DMS153 treated with DMSO at 0.1 percent for 48 hours (cell line): Measurements from ENCODE around the gene TM6SF1.
"Not testable (repeated sequence)": the region's sequence is repeated elsewhere in the genome, so short reads cannot be mapped to it uniquely, and the experiment has no call there.

ENCODE experiments used
- DNase-seq: peaks from one replicate; lab custom pipeline; 2025; ENCODE audit not compliant: unreplicated experiment; lab: John Stamatoyannopoulos, UW

Gene TM6SF1

DNA sequence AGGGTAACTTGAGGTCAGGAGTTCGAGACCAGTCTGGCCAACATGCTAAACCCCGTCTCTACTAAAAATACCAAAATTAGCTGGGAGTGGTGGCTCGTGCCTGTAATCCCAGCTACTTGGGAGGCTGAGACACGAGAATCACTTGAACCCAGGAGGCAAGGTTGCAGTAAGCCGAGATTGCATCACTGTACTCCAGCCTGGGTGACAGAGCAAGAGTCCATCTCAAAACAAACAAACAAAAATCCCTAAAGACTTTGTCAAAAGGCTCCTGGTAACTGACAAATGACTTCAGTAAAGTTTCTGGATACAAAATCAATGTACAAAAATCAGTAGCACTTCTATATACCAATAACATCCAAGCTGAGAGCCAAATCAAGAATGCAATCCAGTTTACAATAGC is 62.1 kb downstream of the TM6SF1 start:
- not testable (repeated sequence) for DNase-seq

DNA sequence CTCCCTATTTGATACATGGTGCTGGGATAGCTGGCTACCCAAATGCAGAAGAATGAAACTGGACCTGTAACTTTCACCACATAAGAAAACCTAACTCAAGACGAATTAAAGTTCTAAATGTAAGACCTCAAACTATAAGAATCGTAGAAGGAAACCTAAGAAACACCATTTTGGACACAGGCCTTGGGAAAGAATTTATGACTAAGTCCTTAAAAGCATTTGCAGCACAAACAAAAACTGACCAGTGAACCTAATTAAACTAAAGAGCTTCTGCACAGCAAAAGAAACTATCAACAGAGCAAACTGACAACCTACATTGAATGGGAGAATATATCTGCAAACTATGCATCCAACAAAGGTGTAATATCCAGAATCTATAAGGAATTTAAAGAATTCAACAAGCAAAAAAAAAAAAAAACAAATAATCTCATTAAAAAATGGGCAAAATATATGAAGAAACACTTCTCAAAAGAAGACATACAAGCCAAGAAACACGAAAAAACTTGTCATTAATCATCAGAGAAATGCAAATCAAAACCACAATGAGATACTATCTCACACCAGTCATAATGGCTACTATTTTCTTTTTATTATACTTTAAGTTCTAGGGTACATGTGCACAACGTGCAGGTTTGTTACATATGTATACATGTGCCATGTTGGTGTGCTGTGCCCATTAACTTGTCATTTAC is 63.2 kb downstream of the TM6SF1 start:
- no peak for DNase-seq

DNA sequence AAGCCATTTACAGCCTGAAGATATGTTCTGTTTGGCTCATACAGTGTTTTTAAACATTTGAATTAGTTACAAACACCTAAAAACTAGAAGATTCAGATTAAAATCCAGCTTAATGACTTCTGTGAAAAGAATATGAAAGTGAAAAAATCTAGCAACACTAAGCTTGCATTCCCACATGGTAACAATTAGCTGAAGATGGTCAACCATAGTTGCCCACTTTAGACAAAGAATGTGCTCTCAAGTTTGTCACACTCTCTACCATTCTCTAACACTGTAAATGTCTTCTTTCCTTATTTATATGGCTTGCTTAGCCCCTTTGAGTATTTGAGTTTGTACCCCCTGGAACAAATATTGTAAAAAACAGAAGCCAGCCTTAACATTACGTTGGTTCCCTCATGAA is 67.4 kb downstream of the TM6SF1 start:
- DNase-seq = no peak

DNA sequence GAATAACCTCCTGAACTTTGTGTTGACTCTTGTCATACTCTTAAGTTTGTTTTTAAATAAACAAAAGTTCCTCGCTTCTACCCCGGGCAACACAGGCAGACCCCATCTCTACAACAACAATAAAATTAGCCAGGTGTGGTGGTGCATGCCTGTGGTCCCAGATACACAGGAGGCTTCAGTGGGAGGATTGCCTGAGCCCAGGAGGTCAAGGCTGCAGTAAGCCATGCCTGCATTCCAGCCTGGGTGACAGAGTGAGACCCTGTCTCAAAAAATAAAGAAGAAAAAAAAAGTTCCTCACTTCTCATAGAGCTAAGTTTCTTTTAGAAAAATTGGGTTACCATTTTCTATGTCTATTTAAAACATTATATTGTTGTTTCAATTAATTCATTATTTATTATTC is 70.9 kb downstream of the TM6SF1 start:
- no peak for DNase-seq

DNA sequence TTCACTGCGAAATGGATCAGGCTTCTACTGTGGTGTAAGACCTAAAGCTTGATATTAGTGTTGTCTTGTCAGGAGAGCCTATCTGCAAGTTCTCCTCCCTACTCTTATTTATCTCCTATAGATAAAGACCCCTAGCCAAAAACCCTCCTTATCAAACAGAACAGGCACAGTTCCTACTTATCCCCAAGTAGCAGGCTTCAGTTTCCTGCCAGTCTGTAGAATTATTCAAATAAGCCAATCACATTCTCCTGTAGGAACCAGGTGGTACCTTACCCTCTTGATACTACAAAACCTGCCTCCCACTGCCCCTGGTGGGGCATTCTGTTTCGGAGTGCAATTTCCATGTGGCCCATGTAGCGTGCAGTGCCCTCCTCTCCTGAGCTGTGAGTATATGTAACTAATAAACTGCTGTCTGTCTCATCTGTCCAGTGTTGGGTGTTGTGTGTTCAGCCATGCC is 71.5 kb downstream of the TM6SF1 start:
- DNase-seq = no peak

DNA sequence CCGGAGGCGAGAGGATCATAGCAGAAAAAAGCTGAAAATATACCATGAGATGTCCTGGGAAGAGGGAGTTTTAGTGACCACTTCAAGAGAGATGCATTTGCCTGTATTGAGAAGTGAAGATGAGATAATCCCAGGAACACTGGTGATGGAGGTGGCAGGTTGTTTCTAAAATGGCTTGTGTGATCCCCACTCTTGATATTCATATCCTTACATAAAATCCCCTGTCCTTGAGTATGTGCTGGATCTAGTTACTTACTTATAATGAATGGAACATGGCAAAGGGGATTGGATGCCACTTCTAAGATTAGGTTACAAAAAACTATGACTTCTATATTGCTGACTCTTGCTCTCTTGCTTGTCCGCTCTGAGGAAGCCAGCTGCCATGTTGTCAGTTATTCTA is 78.1 kb downstream of the TM6SF1 start:
- DNase-seq = no peak
